Effector CD8-positive, alpha-beta T cell (primary cell): ENCODE results near the gene BTLA.
"Not testable (repeated sequence)": the region's sequence is repeated elsewhere in the genome, so short reads cannot be mapped to it uniquely, and the experiment has no call there.

ENCODE experiments used
- DNase-seq: peaks from one replicate; lab custom pipeline; 2025; lab: John Stamatoyannopoulos, UW

Gene BTLA

DNA sequence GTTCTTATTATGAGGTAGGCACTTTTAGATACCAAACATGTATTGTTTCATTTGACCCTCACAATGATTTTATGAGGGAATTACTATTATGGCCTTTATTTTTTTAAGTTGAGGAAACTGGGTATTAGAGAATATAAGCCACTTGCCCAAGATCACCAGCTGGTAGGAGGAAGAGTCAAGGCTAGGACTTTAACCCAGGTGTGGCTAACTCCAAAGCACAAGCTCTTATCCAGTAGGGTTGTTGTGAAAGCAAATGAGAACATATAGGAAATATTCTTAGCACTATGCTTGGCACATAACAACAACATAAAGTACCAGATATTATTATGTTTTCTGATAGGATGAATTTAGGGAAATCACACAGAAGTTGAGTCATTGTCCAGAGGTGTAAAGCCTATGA is 7.9 kb downstream of the BTLA start:
- DNase-seq = no peak

DNA sequence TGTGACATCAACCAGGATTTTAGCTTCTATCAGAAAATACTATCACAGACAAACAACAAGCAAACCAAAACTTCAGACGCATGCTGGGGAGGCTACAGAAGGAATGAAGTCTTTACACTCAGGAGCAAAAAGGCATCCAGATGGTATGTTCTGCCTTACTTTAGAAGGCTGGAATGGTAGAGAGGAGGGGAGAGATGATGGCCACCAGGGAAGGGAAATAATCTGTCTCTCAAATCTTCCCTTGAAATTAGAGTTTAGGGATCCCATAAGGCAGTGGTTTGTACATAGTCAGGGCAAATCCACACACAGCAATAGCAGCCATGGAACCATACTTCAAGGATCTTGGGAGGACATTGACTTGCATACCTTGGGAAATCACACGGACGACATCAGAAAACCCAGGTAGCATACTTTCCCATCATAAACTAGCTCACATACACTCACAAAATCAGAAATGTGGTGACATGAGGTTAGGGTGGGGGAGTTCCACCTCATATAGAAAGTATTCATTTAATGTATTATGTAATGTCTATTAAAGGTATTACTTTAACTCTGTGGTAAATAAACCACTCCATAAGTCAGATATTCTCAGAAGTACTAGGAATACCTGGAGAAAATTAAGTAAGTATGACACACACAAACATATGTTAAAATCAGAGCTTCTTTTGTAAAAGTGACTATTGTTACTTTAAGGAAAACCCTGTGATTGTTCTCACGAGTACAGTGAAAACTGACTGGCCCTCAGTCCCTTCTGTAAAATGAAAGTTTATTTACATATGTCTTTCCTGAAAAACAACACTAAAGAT is 9.4 kb downstream of the BTLA start:
- DNase-seq = no peak

DNA sequence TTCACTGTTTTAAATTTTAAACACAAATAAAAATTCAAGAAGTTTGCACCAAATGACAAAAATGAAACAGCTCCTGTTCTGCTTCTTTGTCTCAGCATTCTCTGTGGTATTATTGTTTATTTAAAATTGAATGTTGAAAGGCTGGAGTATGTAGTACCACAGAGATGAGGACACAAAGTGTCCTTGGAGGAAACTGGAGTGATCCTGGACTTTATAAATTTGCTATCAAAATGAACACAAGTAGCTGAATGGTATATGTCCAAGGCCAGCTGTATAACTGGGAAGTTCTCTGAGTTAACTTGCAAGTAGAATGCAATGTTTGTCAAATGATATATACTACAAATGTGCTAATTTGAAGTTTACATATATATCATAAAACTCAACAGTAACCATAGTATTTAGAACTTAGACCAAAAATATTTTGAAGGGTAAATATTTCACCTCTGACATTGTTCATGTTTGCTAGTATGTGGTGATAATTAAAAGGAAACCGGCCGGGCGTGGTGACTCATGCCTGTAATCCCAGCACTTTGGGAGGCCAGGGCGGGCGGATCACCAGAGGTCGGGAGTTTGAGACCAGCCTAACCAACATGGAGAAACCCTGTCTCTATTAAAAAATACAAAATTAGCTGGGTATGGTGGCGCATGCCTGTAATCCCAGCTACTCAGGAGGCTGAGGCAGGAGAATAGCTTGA is 12.3 kb downstream of the BTLA start:
- DNase-seq = no peak

DNA sequence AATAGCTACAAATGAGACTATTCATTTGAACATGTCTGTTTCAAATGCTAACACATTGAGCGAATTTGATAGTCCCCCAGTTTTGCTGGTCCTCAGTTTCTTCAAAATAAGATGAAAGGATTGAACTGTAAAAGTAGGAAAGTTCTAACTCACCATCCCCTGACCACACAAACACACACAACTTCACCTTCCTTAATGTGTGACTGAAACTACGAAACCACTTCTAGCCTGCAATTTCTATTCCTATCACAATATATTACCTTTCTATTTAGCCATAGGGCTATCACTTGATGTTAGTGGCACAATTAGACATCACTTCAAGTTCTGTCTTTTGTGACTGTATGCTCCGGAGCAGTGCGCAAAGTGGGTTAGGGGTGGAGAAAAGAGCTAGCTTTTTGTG is 14.9 kb downstream of the BTLA start:
- DNase-seq = no peak

DNA sequence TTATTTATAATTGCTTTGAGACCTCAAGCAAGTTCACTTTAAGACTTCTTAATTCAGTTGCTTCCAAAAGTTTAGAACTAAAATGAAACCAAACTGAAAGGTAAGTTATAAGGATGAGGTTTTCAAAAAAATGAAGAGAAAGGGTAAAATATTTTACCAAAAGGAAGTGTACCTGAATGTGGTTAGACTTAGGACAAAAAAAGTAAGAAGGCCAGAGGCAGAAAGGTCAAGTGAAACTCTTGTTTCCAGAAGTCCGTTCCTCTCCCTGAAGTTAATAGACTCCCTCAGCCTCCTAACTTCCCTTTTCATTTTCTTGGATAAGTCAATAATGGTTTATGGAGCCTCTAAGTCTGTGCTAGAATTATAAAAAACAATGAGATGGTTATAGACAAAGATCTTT is 16.6 kb downstream of the BTLA start:
- DNase-seq = no peak

DNA sequence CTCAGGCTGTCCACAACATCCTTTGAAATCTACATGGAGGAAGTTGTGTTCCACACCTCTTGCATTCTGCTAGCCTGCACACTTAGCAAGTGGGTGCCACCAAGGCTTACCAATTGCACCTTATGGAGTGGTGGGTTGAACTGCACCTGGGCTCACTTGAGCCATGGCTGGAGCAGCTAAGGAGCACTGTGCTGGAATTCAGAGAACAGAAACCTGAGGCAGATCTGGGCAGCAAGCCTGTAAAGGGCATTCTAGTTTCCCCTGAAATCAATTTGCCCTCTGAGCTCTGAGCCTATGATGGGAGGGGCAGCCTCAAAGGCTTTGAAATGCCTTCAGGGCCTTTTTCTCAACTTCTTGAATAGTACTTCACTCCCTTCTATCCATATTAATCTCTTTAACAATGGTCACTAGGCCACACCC is 18.0 kb downstream of the BTLA start:
- no peak for DNase-seq

DNA sequence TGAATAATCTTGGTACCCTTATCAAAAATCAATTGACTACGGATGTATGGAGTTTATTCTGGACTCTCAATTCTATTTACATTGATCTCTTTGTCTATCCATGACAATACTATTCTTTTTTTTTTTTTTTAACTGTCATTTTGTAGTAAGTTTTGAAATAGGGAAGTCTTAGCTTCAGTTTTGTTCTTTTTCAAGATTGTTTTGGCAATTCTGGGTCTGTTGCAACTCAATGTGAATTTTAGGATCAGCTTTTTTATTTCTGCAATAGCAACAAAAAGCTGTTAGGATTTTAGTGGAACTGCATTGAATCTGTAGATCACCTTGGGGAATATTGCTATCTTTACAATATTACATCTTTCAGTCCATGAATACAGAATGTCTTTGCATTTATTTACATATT is 21.4 kb downstream of the BTLA start:
- DNase-seq = no peak

DNA sequence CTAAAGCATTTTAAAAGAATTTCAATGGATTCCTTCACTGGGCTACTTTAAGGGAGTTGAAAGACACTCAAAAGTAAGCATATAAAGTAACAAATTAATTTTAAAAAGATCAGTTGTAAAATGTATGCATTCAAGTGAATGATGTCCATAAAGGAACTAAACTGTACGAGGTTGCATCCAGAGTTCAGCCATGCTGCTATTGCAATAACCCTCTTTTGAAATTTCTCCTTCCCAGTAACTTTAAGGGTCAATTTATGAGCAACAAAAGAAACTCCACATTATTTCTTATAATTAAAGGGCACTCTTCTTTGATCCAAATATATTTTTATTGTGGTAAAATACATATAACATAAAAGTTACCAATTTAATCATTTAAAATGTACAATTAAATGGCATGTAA is 22.9 kb downstream of the BTLA start:
- no peak for DNase-seq

DNA sequence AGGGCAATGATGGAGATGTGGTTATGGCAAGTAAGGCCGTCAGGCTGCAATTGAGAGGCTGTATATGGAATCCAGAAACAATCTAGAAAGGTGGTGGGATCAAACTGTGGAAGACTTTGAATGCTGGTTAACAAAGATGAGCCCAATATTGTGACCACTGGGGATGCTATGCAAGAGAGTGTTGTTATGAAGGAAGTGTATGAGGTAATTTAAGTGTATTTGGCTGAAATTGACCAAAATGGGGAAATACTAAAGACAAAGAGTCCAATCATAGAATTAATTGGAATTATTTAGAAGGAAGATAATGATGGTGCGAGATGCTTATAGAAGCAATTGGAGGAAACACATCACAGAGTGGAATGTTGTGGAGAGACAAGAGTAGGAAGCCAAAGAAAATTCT is 24.5 kb downstream of the BTLA start:
- DNase-seq = no peak

DNA sequence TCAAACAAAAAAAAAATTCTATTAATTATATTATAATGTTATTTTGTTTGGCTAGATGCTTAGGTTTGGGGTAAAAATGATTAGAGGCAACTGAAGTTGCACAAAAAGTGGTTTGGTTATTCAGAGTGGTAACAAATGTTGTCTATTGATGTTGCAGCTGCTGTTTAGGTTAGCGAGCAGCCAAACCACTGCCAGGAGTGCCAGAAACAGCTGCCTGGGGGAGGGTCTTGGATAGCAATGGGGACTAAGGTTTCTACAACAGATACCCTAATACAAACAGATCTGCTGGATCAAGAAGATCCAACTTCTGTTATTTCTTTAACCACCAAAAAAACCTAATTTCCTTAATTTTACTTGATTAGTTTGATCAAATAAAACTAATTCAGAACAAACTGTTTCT is 26.6 kb downstream of the BTLA start:
- DNase-seq = no peak

DNA sequence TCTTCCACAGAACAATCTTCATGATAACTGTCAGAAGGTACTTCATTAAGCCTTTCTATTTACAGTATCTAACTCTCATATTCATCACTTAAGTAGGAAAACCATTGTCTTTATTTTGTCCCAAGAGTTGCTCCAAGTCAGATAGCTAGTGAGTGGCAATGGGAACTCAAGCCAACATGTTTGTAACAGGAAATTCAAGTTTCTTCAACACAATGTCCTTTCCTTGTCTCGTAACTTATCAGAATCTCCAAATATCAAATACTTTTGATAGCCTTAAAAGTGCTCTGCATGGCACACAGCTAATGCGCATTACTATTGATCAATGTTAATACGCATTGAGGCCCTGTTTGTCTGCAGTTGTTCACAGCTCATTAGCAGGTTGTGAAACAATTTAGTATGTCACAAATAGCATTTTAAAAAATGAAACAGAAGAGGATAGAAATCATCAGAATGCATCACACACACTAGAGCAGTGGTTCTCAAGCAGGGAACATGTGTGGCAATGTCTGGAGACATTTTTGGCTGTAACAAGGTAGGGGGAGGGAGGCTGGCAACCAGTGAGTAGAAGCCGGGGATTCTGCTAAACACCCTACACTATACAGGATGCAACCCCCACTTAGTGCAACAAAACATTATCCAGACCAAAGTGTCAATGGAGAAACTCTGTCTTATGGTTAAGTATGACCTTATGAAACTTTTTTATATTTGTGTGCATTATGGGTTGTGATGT is 27.5 kb downstream of the BTLA start:
- DNase-seq = no peak

DNA sequence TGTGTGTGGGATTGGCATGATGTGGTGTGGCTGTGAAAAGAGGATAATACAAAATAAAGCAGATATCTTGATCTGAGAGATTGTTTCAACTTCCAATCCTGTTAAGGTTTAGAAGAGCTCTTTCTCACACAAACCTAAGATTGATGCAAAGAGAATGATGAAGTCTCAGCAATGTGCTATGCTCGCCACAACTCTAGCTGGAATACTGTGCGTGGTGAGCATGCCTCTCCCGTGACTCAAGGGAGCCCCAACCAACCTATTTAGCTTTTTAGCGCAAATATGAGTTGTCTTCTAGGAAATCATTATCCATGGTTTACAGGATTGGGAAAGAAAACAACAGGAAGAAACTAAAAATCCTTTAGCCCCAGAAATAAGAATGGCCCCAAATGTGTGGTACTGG is 28.5 kb downstream of the BTLA start:
- DNase-seq = no peak

DNA sequence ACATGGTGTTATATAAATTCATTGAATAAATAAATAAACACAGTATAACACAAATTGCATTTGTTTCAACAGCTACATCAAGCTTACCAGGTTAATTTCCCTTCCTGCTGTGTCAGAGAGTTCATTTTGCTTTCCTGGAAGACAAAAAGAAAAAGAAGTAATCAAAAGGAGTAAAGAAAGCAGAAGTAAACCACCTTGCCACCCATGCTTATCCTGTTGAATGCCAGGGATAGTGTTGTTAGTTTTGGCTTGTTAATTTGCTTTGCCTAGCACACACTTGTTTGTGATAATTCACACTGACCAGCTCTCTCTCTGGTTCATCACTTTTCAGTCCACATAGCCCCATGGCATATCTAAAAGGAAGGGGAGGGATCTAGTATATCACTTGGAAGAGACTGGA is 29.6 kb downstream of the BTLA start:
- DNase-seq = no peak

DNA sequence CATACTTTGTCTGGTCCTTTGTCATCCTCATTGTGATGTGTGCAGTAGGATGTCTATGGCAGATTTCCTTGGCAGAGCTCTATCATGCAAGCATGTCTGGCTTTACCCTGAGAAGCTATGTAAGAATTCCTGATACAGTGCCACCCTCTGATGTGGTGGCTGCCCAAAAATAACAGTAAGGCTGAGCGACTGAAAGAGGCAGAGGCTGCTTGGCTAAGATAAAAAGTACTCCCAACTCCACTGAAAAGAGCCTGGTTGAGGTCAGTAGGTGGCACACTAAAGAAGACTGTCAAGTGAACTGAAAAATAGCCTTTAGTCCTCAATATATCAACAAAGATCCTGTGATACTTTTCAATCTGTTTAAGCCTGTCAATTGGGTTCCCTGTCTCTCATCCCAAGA is 31.7 kb downstream of the BTLA start:
- DNase-seq = no peak

DNA sequence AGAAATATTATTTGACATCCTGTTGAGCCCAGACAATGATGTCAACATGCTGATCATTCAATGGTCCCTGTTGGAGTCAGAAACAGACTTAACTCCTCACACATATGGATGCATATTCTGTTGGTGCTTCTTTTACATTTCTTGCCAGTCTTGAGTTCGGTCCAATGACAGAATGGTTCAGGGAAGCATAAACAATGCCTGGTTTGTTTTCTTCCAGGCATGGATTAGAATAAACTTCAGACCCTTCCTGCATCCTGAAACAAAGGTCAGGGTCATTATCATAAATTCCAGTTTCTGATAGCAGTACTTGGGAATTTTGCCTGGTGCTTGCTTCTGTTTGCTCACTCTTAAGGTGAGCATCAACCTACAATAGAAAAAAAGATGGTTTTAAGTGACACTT is 33.3 kb downstream of the BTLA start:
- DNase-seq = no peak

DNA sequence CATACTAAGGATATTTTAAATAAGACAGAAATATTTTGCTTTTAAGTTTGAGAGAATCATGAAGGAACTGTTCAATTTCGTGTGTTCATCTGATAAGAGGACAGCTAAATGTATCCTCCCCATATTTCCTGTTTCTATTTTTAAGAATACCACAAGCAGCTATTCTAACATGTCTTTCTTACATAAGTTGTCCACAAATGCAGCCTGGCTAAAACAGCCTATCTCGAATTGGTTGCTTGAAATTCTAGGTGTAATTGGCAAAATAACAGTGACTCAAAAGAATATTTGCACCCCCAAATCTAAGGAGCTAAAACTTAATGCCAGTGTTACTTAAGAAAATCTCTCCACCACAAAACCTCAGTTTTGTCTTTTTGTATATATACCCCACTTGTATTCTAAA is 35.0 kb downstream of the BTLA start:
- DNase-seq = no peak

DNA sequence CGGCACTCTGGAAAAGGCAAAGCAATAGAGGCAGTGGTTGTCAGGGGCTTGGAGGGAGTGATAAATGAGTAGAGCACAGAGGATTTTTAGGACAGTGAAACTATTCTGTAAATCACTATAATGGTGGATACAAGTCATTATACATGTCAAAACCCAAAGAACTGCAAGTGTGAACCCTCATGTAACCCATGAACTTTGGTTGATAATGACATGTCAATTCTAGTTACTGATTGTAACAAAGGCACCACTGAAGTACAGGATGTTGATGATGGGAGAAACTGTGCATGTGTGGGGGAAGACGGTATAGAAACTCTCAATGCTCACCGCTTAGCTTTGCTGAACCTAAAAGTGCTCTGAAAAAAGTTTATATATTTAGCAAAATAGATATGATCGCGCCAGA is 36.0 kb downstream of the BTLA start:
- DNase-seq = no peak

DNA sequence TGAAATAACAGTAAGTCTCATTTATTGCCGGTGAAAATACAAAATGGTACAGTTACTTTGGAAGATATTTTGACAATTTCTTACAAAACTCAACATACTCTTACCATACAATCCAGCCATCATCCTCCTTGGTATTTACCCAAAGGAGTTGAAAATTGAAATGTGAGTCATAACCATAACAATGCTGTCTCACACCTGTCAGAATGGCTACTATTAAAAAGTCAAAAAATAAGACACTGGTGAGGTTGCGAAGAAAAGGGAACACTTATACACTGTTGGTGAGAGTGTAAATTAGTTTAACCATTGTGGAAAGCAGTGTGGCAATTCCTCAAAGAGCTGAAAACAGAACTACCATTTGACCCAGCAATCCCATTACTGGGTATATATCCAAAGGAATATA is 37.5 kb downstream of the BTLA start:
- DNase-seq = not testable (repeated sequence)

DNA sequence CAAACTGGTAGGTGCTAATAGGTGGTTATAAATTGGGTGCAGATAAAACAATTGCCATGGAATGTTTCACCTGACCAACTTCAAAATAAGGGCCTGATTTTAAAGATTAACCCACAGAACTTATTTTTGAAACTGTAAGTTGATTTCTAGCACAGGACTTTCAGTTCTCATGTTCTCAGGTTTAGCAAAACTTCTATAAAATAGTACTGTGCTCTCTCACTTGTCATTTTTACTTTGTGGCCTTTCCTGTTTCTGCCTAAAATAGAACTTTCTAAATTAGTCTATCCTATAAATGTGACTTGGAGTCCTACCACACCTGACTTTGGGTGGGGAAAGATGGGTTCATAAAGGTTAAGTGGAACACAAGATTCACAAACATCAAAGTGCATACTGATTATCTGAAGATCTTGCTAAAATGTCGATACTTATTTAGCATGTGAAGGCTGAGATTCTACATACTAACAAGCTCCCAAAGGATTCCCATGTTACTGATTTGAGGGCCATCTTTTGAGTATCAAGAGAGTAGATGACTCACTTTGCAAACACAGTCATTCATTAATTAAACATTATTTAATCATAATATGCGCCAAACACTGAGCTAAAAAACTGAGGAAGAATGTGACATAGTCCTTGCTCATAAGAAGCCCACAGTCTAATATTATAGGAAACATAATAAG is 38.6 kb downstream of the BTLA start:
- DNase-seq = no peak

DNA sequence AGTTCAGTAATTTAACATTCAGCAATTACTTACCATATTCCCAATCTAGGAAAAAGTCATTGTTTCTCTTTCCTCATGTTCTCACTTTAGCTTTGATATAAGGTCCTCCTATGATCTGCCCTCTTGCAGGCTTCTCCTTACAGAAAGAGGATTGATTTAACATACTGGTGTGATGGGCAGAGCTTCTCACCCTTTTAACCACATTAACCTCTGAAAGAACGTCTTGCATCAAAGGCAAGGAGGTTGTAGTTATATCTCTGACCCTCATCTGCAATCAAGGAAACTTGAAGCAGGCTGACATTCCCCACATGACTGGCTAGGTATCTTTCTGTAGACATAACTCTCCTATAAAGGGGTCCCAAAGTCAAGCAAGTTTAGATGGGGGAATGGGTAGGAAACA is 39.5 kb downstream of the BTLA start:
- no peak for DNase-seq

DNA sequence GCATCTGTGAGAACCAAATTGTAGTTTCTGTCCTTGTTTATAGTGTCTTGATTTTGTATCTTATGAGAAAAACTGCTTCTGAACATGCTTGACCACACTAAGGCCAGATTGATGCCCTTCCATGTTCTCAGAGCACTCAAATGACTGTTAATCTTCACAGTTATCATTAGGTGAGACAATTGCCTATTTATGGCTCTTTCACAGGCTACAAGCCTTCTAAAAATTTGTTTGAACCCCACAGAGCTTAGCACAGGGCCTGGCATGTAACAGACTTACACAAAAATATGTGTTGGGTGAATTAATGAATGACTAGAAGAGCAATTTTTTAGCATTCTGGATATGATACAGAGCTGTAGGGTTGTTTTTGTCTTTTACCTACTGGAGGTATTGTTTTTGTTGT is 43.1 kb downstream of the BTLA start:
- DNase-seq = no peak

DNA sequence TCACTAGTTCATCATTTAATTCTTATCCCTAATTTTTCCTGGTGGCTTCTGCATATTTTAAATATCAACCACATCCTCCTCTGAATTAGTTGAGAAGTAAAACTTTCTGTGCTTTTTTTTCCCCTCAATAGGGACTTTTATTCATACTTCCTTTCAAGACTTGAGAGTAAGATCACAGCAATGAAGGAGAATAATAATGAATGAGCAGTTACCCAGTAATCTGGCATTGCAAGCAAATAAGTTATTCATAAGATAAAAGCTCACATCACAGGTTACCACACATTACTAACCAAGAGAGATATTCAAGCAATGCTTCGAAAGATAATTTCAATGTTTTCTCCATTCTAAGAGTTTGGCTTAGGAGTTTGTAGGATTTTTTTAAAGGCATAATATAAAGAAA is 50.3 kb downstream of the BTLA start:
- no peak for DNase-seq

DNA sequence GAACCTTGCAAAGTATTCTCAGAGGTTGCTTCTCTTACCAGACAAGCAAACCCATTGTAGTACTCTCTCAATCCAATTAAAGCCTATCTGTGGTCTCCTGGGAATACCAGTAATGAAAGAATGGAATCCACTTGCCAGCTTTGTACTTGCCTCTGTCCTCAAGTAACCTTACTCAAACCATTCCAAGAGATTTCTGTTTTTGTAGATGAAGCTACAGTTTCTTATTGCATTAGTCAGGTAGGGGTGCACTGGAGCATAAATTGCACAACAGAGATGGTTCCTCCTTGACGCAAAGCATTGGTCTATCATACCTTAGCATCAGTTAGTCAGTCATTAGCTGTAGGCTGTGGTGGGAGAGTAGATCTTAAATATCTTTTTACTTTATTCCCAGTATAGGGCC is 52.9 kb downstream of the BTLA start:
- DNase-seq = no peak
